MCF 10A (cell line): ENCODE data around the gene BUB3. TPM values are rescaled to one million over a fixed set of nuclear protein-coding genes. Genes with fewer than 3 reads are reported as not detected.

Source experiments
- BruUV-seq: library from RNA; stranded (reverse); fragments of 400-500 nt; replicated peaks from 2 replicates; lab custom pipeline; 2021; lab: Mats Ljungman, UMichigan
- CTCF ChIA-PET: fragments of 300-600 bp; sonication (Branson Sonifier 250); formaldehyde crosslinking; extraction: SDS; loops from one replicate; lab custom pipeline; 2021; ENCODE audit warnings: antibody characterized with exemption, inconsistent platforms; lab: Yijun Ruan, JAX
- POLR2A ChIA-PET: fragments of 300-600, 350-650 bp; sonication (Branson Sonifier 250); formaldehyde crosslinking; extraction: SDS; loops from one replicate; lab custom pipeline; 2020; ENCODE audit warnings: antibody characterized with exemption, inconsistent platforms; lab: Yijun Ruan, JAX
- DNase-seq: peaks from one replicate; pipeline ENCODE4 v3.0.0-alpha.2; 2018; ENCODE audit not compliant: unreplicated experiment
- H3K27ac Mint-ChIP-seq: one replicate; pipeline ENCODE4 v1.8.0; 2022; ENCODE audit warnings: mild to moderate bottlenecking, low read depth, mixed read lengths; ENCODE audit not compliant: unreplicated experiment
- H3K27me3 Mint-ChIP-seq: one replicate; pipeline ENCODE4 v1.8.0; 2022; ENCODE audit warnings: mixed read lengths; ENCODE audit not compliant: insufficient read depth, unreplicated experiment
- H3K36me3 Mint-ChIP-seq: one replicate; pipeline ENCODE4 v1.8.0; 2022; ENCODE audit warnings: mild to moderate bottlenecking, moderate library complexity, mixed read lengths; ENCODE audit not compliant: insufficient read depth, unreplicated experiment
- H3K4me1 Mint-ChIP-seq: one replicate; pipeline ENCODE4 v1.8.0; 2022; ENCODE audit warnings: mixed read lengths; ENCODE audit not compliant: insufficient read depth, unreplicated experiment
- H3K4me3 Mint-ChIP-seq: one replicate; pipeline ENCODE4 v1.8.0; 2022; ENCODE audit warnings: mild to moderate bottlenecking, moderate library complexity, mixed read lengths; ENCODE audit not compliant: unreplicated experiment
- H3K9me3 Mint-ChIP-seq: one replicate; pipeline ENCODE4 v1.8.0; 2022; ENCODE audit warnings: mixed read lengths; ENCODE audit not compliant: unreplicated experiment
- CTCF ChIP-seq: fragments of 200-600 bp; IDR thresholded peaks from one replicate; pipeline ENCODE4 v1.8.0; 2022; ENCODE audit warnings: antibody characterized with exemption, mild to moderate bottlenecking; ENCODE audit not compliant: unreplicated experiment
- intact Hi-C: fragments of 100-400 bp; cut with micrococcal nuclease; formaldehyde crosslinking; loops from 2 replicates; pipeline ENCODE4 v1.14.1; 2022
- total RNA-seq: library from RNA; stranded (reverse); gene quantifications from 2 replicates; pipeline ENCODE4 v1.2.3, GENCODE V29; 2022

BUB3 gene
- total RNA-seq, 1 experiment from 2014 or later: 197 TPM

DNA sequence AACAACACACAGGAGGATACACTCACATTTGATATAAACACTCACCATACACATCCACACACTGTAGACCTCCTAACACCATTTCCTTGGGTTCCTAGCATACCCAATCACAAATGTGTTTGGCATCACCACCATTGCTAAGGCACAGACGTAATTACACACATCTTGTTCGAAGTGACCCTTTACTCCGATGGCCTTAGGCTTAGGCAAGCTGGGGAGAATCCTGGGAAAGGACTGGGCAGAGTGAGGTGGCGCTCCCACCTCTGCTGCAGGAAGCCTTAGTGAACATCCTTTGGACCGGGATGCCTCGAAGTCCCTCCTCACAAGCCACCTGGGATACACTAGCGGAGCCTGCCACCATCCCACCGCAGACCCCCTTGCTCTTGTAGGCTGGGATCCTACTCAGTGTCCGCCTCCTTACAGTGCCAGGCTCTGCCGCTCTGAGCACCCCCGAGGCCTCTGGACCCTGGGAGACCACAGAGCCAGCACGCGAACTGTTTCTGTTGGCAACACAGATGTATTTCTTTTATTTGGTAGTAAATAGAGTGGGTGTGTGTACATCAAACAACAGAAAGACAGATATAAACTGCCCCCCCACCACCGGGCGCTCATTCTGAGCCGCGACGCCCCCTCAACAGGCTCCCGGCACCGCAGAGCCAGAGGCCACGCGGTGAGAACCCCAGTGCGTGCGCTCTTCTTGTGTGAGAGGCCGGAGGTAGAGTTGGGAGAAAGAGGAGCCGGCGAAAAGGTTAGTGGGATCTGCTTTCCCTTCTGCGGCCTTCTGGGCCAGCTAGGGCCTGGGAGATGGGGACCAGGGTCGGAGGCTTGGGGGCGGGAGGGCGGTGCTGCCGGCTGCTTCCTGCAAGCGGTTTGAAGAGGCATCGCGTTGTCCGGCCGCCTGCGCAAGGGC lies 12.2 kb upstream of the BUB3 start:
- no peaks in the 10 kb centered on the region for H3K9me3 Mint-ChIP-seq
- no peak for TF ChIP-seq CTCF
- H3K36me3 Mint-ChIP-seq: no peaks in the 10 kb centered on the region
- no peak overlapping the region for H3K27ac Mint-ChIP-seq
- intact Hi-C loops: no loop called here
- peaks cover 17% of the 10 kb centered on the region for H3K4me1 Mint-ChIP-seq
- DNase-seq: no peak
- peaks cover 48% of the 10 kb centered on the region for H3K27me3 Mint-ChIP-seq
- CTCF ChIA-PET: interaction anchor here (0.7 to 1.5 kb wide), 4 partner anchors 9 to 239 kb away, joined by 3 to 5 read pairs (median 4); no protein-coding TSS in a partner anchor
- POLR2A ChIA-PET: interaction anchor here (0.9 to 1.5 kb wide), 2 partner anchors 12 to 239 kb away, joined by 3 read pairs; partner anchors contain the start of gene BUB3
- no peak overlapping the region for H3K4me3 Mint-ChIP-seq
- no TSS peak for BruUV-seq

- ChIA-PET CTCF (no interaction called here), POLR2A (no interaction called here)
- BruUV-seq: no TSS peak
- Mint-ChIP-seq H3K4me1 (peaks cover 17% of the 10 kb centered on the region), H3K4me3 (no peak overlapping the region), H3K27me3 (peaks cover 44% of the 10 kb centered on the region), H3K36me3 (no peaks in the 10 kb centered on the region), H3K9me3 (no peaks in the 10 kb centered on the region), H3K27ac (no peak overlapping the region)
- DNase-seq: no peak
- no peak for TF ChIP-seq CTCF
- intact Hi-C loops: no loop called here
These were observed 11.5 kb upstream of the BUB3 start for GRCh38 chr10:123142701-123143161.

DNA sequence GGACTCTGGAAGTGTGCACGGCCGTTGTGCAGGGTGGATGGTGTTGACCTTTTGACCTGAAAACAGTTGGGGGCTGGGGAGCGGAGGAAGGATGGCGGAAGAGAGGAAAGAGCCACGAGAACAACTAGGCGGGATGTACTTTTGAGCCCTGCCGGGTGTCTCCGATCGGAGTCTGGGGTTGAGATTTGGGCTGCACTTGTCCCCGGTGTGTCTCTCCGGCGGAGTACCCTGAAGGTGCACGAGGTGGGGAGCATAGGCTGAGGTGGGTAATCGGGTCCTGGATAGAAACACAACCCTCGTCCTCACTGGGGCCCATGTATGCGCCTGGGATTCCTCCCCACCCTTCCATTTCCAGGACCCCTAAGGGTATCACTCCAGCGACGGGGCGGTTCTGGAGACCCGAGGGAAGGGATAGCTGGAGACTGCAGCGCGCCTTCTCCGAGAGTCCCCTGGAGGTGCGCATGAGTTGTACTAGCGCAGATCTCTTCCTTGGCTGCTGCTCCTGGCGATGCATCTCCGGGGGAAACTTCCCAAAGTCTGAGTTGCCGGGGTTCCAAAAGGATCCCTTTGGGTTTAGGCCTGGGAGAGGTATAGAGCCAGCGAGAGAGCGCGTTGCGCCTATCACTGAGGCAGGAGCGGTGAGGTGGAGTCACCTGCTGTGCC lies 10.9 kb upstream of the BUB3 start:
- Mint-ChIP-seq H3K4me1 (peaks cover 17% of the 10 kb centered on the region), H3K27ac (no peak overlapping the region), H3K9me3 (no peaks in the 10 kb centered on the region), H3K27me3 (peaks cover 40% of the 10 kb centered on the region), H3K4me3 (no peak overlapping the region), H3K36me3 (no peaks in the 10 kb centered on the region)
- ChIA-PET POLR2A (no interaction called here), CTCF (interaction anchor here (0.6 to 3.8 kb wide), 3 partner anchors 10 to 235 kb away, joined by 3 to 10 read pairs (median 3); no protein-coding TSS in a partner anchor)
- no peak for DNase-seq
- no peak for TF ChIP-seq CTCF
- no TSS peak for BruUV-seq
- intact Hi-C loops: no loop called here

DNA sequence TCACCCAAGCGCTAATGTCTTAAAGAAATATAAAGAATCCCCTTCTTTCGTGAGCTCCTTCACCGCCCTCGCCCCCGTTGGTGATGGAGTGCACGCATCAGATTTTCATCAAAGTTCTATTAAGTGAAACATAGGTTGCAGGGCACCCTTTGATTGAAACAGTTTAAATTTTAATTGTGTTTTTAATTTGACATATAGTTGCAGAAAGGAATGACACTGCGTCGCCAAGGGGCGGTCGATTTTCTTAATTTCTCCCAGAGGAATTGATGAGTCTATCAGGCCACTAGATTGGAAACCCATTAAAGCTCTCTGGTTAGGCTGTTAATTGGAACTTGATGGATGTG lies 10.4 kb upstream of the BUB3 start:
- Mint-ChIP-seq H3K4me1 (peaks cover 16% of the 10 kb centered on the region), H3K36me3 (no peaks in the 10 kb centered on the region), H3K4me3 (no peak overlapping the region), H3K27me3 (peaks cover 40% of the 10 kb centered on the region), H3K27ac (no peak overlapping the region), H3K9me3 (no peaks in the 10 kb centered on the region)
- POLR2A ChIA-PET: no interaction called here
- no TSS peak for BruUV-seq
- DNase-seq: no peak
- CTCF ChIA-PET: interaction anchor here (0.6 to 3.8 kb wide), 5 partner anchors 10 to 237 kb away, joined by 3 to 15 read pairs (median 3); no protein-coding TSS in a partner anchor
- intact Hi-C loops: loop anchor here (2.0 kb wide), 1 partner anchor 237 kb away; no protein-coding TSS in a partner anchor
- no peak for TF ChIP-seq CTCF
